ENCODE measurements around the gene TATDN3. TPM values are rescaled to one million over a fixed set of nuclear protein-coding genes. Genes with fewer than 3 reads are reported as not detected.
A peak's percentile ranks its signal among the peaks of the same experiment; 100 is the strongest.

TATDN3 gene
- total and polyA plus RNA-seq, 9 of the 15 experiments (the other 6 are each of a cell fraction or from before 2014, with no cell fraction given): 18.3 to 79.9 (median 28.2) TPM

- no peak for ATAC-seq
- Histone ChIP-seq H3K4me3 (no peak overlapping the region), H2AFZ (ENCODE audit: low read depth, low read length) (no peak overlapping the region), H3K27me3 (ENCODE audit: control insufficient read depth in 2 of 2, insufficient read depth in 2 of 2, low read length in 2 of 2) (no peaks in the 10 kb centered on the region), H3K9me1 (ENCODE audit: control insufficient read depth, insufficient read depth, low read length) (no peaks in the 10 kb centered on the region), H3K36me3 (ENCODE audit: control insufficient read depth, insufficient read depth, low read length) (peaks cover 38% of the 10 kb centered on the region; the same call in 2 of the 3 replicates), H3K9me3 (replicated peaks; ENCODE audit: control insufficient read depth, insufficient read depth, low read depth, low read length) (no peaks in the 10 kb centered on the region), H3K9ac (ENCODE audit: insufficient read depth in 1 of 2, low read depth in 2 of 2, low read length in 2 of 2) (no peak overlapping the region), H3K27ac (ENCODE audit: extremely low read depth, low read depth, low read length) (no peak overlapping the region), H3K79me2 (ENCODE audit: control insufficient read depth, insufficient read depth, low read length) (peaks cover 54% of the 10 kb centered on the region), H4K20me1 (replicated peaks; ENCODE audit: control insufficient read depth, insufficient read depth, low read length) (peaks cover 13% of the 10 kb centered on the region; the same call in 1 of the 2 replicates), H3K4me1 (replicated peaks in 1 of 2; ENCODE audit: control insufficient read depth in 2 of 2, insufficient read depth in 2 of 2, low read length in 2 of 2) (peaks cover 22 to 26% of the 10 kb centered on the region in 2 experiments; a peak in 4 of 5 replicates), H3K4me2 (ENCODE audit: insufficient read depth, low read length) (no peak overlapping the region)
- DNase-seq (ENCODE audit: extremely low read depth in 1 of 4, low spot score in 3 of 4): no peak
- ChIA-PET POLR2A (interaction anchor here (0.6 to 1.2 kb wide), 2 partner anchors 42 to 184 kb away, joined by 3 to 4 read pairs; no protein-coding TSS in a partner anchor), CTCF (ENCODE audit: low intra/inter-chr PET ratio) (no interaction called here)
- intact Hi-C loops (cut with micrococcal nuclease): no loop called here
- 92% methylated on average over 2 of the region's 2 CpGs for WGBS (ENCODE audit: insufficient coverage, low coverage, missing lambda C conversion rate)
- BruUV-seq (replicated peaks): no TSS peak
- in situ Hi-C loops (cut with MboI): no loop called here
- FAIRE-seq: no peak
- TF ChIP-seq PHF21A (IDR thresholded peaks at IDR 0.05; ENCODE audit: borderline replicate concordance, low read depth) (no peak), ZNF449 (CRISPR knock-in tag; IDR thresholded peaks at IDR 0.05) (no peak), ZFX (CRISPR knock-in tag; IDR thresholded peaks at IDR 0.05) (peak; percentile 34; the same call in 1 of the 2 replicates), CHAMP1 (IDR thresholded peaks at IDR 0.05) (no peak), HNRNPLL (IDR thresholded peaks at IDR 0.05; ENCODE audit: low read depth, low read length, poor library complexity, severe bottlenecking) (no peak), ADNP (tag; IDR thresholded peaks at IDR 0.05) (no peak), CEBPB (tag; IDR thresholded peaks at IDR 0.05) (peak; percentile 47; the same call in 1 of the 2 replicates), ARHGAP35 (IDR thresholded peaks at IDR 0.05; ENCODE audit: partially characterized antibody) (no peak), ZNF609 (CRISPR knock-in tag; IDR thresholded peaks at IDR 0.05; ENCODE audit: borderline replicate concordance) (no peak), ZNF584 (CRISPR knock-in tag; IDR thresholded peaks at IDR 0.05; ENCODE audit: low read depth) (no peak)
Measured at GRCh38 chr1:212862111-212862690, 70.5 kb downstream of the TATDN3 start.
